ENCODE measurements around the gene ZDHHC5. TPM values are rescaled to one million over a fixed set of nuclear protein-coding genes. Genes with fewer than 3 reads are reported as not detected.
A peak's percentile ranks its signal among the peaks of the same experiment; 100 is the strongest.
"Not testable (repeated sequence)": the region's sequence is repeated elsewhere in the genome, so short reads cannot be mapped to it uniquely, and the experiment has no call there.

ZDHHC5 gene
- total and polyA plus RNA-seq, 2 donors from 2014 or later = 28.3 to 90.2 TPM

GRCh38 chr11:57713835-57714234, 45.9 kb downstream of the ZDHHC5 start:
- no peak for FAIRE-seq
- intact Hi-C loops (cut with DNase I) = no loop called here
- Histone ChIP-seq H3K36me3 (ENCODE audit: control insufficient read depth in 2 of 3, insufficient read depth in 3 of 3, low read length in 3 of 3) (no peaks in the 10 kb centered on the region), H3K4me1 (ENCODE audit: control insufficient read depth in 2 of 3, insufficient read depth in 2 of 3, low read depth in 1 of 3, low read length in 3 of 3) (peaks cover 0 to 17% (median 4%) of the 10 kb centered on the region in 3 donors), H3K27me3 (ENCODE audit: control insufficient read depth, insufficient read depth, low read length) (no peaks in the 10 kb centered on the region), H3K9me3 (ENCODE audit: control insufficient read depth in 2 of 3, insufficient read depth in 1 of 3, low read length in 3 of 3) (no peaks in the 10 kb centered on the region), H3K27ac (ENCODE audit: low read depth in 2 of 2, low read length in 2 of 2) (no peak overlapping the region), H3K4me3 (ENCODE audit: low read length in 3 of 3) (peak overlapping the region in 2 of 3 donors; percentile 83 to 99), H3K9ac (ENCODE audit: low read length in 3 of 3) (peak overlapping the region in 1 of 3 donors; percentile 95)
- TF ChIP-seq CTCF (IDR thresholded peaks at IDR 0.05; ENCODE audit: borderline replicate concordance, extremely low read depth, insufficient read depth) = no peak
- DNase-seq = no peak

- H3K27ac ChIP-seq (ENCODE audit: low read depth in 2 of 2, low read length in 2 of 2); H3K9me3 ChIP-seq (ENCODE audit: control insufficient read depth in 2 of 3, insufficient read depth in 1 of 3, low read length in 3 of 3); H3K4me1 ChIP-seq (ENCODE audit: control insufficient read depth in 2 of 3, insufficient read depth in 2 of 3, low read depth in 1 of 3, low read length in 3 of 3); intact Hi-C loops (cut with DNase I); H3K36me3 ChIP-seq (ENCODE audit: control insufficient read depth in 2 of 3, insufficient read depth in 3 of 3, low read length in 3 of 3); H3K9ac ChIP-seq (ENCODE audit: low read length in 3 of 3); H3K27me3 ChIP-seq (ENCODE audit: control insufficient read depth, insufficient read depth, low read length); DNase-seq; H3K4me3 ChIP-seq (ENCODE audit: low read length in 3 of 3); FAIRE-seq: not testable (repeated sequence)
Measured at GRCh38 chr11:57716726-57717125, 48.8 kb downstream of the ZDHHC5 start.

- FAIRE-seq (no peak), DNase-seq (no peak)
- Histone ChIP-seq H3K9ac (ENCODE audit: low read length in 3 of 3) (no peak overlapping the region), H3K27ac (ENCODE audit: low read depth in 2 of 2, low read length in 2 of 2) (no peak overlapping the region), H3K9me3 (ENCODE audit: control insufficient read depth in 2 of 3, insufficient read depth in 1 of 3, low read length in 3 of 3) (no peaks in the 10 kb centered on the region), H3K27me3 (ENCODE audit: control insufficient read depth, insufficient read depth, low read length) (no peaks in the 10 kb centered on the region), H3K4me1 (ENCODE audit: control insufficient read depth in 2 of 3, insufficient read depth in 2 of 3, low read depth in 1 of 3, low read length in 3 of 3) (no peaks in the 10 kb centered on the region), H3K4me3 (ENCODE audit: low read length in 3 of 3) (no peak overlapping the region), H3K36me3 (ENCODE audit: control insufficient read depth in 2 of 3, insufficient read depth in 3 of 3, low read length in 3 of 3) (no peaks in the 10 kb centered on the region)
- intact Hi-C loops (cut with DNase I) = no loop called here
- no peak for TF ChIP-seq CTCF (IDR thresholded peaks at IDR 0.05; ENCODE audit: borderline replicate concordance, extremely low read depth, insufficient read depth)
Measured at GRCh38 chr11:57727185-57727584, 59.3 kb downstream of the ZDHHC5 start.

GRCh38 chr11:57728829-57729228, 60.9 kb downstream of the ZDHHC5 start:
- H3K27me3 ChIP-seq (ENCODE audit: control insufficient read depth, insufficient read depth, low read length) = no peaks in the 10 kb centered on the region
- no peaks in the 10 kb centered on the region for H3K4me1 ChIP-seq (ENCODE audit: control insufficient read depth in 2 of 3, insufficient read depth in 2 of 3, low read depth in 1 of 3, low read length in 3 of 3)
- intact Hi-C loops (cut with DNase I) = no loop called here
- FAIRE-seq (no peak), DNase-seq (no peak)
- H3K4me3 ChIP-seq (ENCODE audit: low read length in 3 of 3) = no peak overlapping the region
- H3K27ac ChIP-seq (ENCODE audit: low read depth in 2 of 2, low read length in 2 of 2) = no peak overlapping the region
- H3K9me3 ChIP-seq (ENCODE audit: control insufficient read depth in 2 of 3, insufficient read depth in 1 of 3, low read length in 3 of 3) = no peaks in the 10 kb centered on the region
- H3K36me3 ChIP-seq (ENCODE audit: control insufficient read depth in 2 of 3, insufficient read depth in 3 of 3, low read length in 3 of 3) = no peaks in the 10 kb centered on the region
- no peak overlapping the region for H3K9ac ChIP-seq (ENCODE audit: low read length in 3 of 3)
- TF ChIP-seq CTCF (IDR thresholded peaks at IDR 0.05; ENCODE audit: borderline replicate concordance, extremely low read depth, insufficient read depth) = no peak

Data from kidney (tissue), 14 donors.